Hypothalamus (tissue), 51 donors: Measurements from ENCODE around the gene PRSS3.
"Not testable (repeated sequence)": the region's sequence is repeated elsewhere in the genome, so short reads cannot be mapped to it uniquely, and the experiment has no call there.

Experiments
- DNase-seq, 51 donors: peaks; one replicate each; lab custom pipeline; 2025; lab: John Stamatoyannopoulos, UW

Gene PRSS3

GRCh38 chr9:33816327-33817252, 21.2 kb downstream of the PRSS3 start, which contains the start of gene UBE2R2:
Gene UBE2R2 (plus strand): TSS chr9:33817160. CDS start chr9:33817758, 598 bp downstream.
- DNase-seq: peak; percentile 69 to 96 (median 92)

GRCh38 chr9:33817327-33818166, 22.2 kb downstream of the PRSS3 start:
- peak in 42 of 51 donors; percentile 18 to 89 (median 60) for DNase-seq

- DNase-seq: peak in 15 of 51 donors; percentile 19 to 69 (median 52)
These were observed 22.9 kb downstream of the PRSS3 start for GRCh38 chr9:33818167-33818846.

- no peak for DNase-seq
These were observed 23.6 kb downstream of the PRSS3 start for GRCh38 chr9:33818847-33819500.

- peak in 1 of 51 donors; percentile 24 for DNase-seq
These were observed 24.9 kb downstream of the PRSS3 start for GRCh38 chr9:33820231-33820745.

GRCh38 chr9:33823801-33824200, 28.4 kb downstream of the PRSS3 start:
- DNase-seq: no peak

GRCh38 chr9:33827285-33827684, 31.9 kb downstream of the PRSS3 start:
- DNase-seq: not testable (repeated sequence)

GRCh38 chr9:33829641-33830230, 34.4 kb downstream of the PRSS3 start:
- DNase-seq: not testable (repeated sequence)

- no peak for DNase-seq
These were observed 40.4 kb downstream of the PRSS3 start for GRCh38 chr9:33835625-33836260.

GRCh38 chr9:33836261-33836660, 40.9 kb downstream of the PRSS3 start:
- not testable (repeated sequence) for DNase-seq

- DNase-seq: no peak
These were observed 41.8 kb downstream of the PRSS3 start for GRCh38 chr9:33837138-33837537.

- no peak for DNase-seq
These were observed 45.0 kb downstream of the PRSS3 start for GRCh38 chr9:33840381-33840780.

GRCh38 chr9:33843312-33843961, 48.1 kb downstream of the PRSS3 start:
- no peak for DNase-seq

GRCh38 chr9:33846231-33846630, 50.9 kb downstream of the PRSS3 start:
- DNase-seq: no peak

- DNase-seq: not testable (repeated sequence)
These were observed 52.5 kb downstream of the PRSS3 start for GRCh38 chr9:33847894-33848205.
